ENCODE results near the gene DPH3.

DNA sequence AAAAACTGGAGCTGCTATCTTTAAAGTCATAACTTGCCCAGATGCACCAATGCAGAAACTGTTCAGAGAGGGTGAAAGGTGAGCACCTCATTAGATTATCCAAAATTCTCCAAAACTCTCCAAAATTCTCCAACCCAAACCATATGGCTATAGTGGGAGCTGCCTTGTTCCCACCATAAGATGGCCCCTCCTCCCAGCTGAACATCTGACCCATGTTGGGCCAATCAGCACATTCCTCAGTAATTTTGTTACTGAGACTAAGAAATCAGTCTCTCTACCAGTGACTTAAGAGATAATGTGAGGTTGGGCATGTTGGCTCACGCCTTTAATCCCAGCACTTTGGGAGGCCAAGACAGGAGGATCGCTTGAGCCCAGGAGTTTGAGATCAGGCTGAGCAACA lies 32.8 kb downstream of the DPH3 start:
- no peak for TF ChIP-seq EZH2 (IDR thresholded peaks at IDR 0.05; ENCODE audit: low read depth, unreplicated experiment)
- TF ChIP-seq CREB1 (CRISPR knock-in tag; IDR thresholded peaks at IDR 0.05; ENCODE audit: low read depth): no peak
- no peak for TF ChIP-seq CTCF (conservative IDR thresholded peaks at IDR 0.05; ENCODE audit: low read depth in 2 of 2)
- no peak for TF ChIP-seq POLR2AphosphoS5 (IDR thresholded peaks at IDR 0.05; ENCODE audit: low read depth)
- TF ChIP-seq, protein P1, sequence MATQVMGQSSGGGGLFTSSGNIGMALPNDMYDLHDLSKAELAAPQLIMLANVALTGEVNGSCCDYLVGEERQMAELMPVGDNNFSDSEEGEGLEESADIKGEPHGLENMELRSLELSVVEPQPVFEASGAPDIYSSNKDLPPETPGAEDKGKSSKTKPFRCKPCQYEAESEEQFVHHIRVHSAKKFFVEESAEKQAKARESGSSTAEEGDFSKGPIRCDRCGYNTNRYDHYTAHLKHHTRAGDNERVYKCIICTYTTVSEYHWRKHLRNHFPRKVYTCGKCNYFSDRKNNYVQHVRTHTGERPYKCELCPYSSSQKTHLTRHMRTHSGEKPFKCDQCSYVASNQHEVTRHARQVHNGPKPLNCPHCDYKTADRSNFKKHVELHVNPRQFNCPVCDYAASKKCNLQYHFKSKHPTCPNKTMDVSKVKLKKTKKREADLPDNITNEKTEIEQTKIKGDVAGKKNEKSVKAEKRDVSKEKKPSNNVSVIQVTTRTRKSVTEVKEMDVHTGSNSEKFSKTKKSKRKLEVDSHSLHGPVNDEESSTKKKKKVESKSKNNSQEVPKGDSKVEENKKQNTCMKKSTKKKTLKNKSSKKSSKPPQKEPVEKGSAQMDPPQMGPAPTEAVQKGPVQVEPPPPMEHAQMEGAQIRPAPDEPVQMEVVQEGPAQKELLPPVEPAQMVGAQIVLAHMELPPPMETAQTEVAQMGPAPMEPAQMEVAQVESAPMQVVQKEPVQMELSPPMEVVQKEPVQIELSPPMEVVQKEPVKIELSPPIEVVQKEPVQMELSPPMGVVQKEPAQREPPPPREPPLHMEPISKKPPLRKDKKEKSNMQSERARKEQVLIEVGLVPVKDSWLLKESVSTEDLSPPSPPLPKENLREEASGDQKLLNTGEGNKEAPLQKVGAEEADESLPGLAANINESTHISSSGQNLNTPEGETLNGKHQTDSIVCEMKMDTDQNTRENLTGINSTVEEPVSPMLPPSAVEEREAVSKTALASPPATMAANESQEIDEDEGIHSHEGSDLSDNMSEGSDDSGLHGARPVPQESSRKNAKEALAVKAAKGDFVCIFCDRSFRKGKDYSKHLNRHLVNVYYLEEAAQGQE (IDR thresholded peaks at IDR 0.05; ENCODE audit: unreplicated experiment): no peak
- no peak for TF ChIP-seq EZH2phosphoT487 (IDR thresholded peaks at IDR 0.05; ENCODE audit: unreplicated experiment)
